Activated naive CD4-positive, alpha-beta T cell treated with anti-CD3 and anti-CD28 coated beads, Interleukin-2, amount 10 ng/mL, durations not matched to agents 7 days and 5 days (primary cell): ENCODE results near the gene NANOS2.
"Not testable (repeated sequence)": the region's sequence is repeated elsewhere in the genome, so short reads cannot be mapped to it uniquely, and the experiment has no call there.

Experiments
- CTCF ChIA-PET: fragments of 350-600 bp; sonication (Branson Sonifier 250); formaldehyde crosslinking; loops from one replicate; lab custom pipeline; 2021; ENCODE audit warnings: antibody characterized with exemption; lab: Charles Lee
- DNase-seq: peaks from one replicate; pipeline ENCODE4 v3.0.0-alpha.2; 2020
- H3K27ac Mint-ChIP-seq: one replicate; pipeline ENCODE4 v1.8.0; 2021; ENCODE audit warnings: mild to moderate bottlenecking, moderate library complexity, mixed read lengths
- H3K27me3 Mint-ChIP-seq: one replicate; pipeline ENCODE4 v1.8.0; 2021; ENCODE audit warnings: mild to moderate bottlenecking, mixed read lengths
- H3K36me3 Mint-ChIP-seq: one replicate; pipeline ENCODE4 v1.8.0; 2021; ENCODE audit warnings: mixed read lengths
- H3K4me1 Mint-ChIP-seq: one replicate; pipeline ENCODE4 v1.8.0; 2021; ENCODE audit warnings: mixed read lengths
- H3K4me3 Mint-ChIP-seq: one replicate; pipeline ENCODE4 v1.8.0; 2021; ENCODE audit warnings: mild to moderate bottlenecking, moderate library complexity, mixed read lengths
- H3K9me3 Mint-ChIP-seq: one replicate; pipeline ENCODE4 v1.8.0; 2021; ENCODE audit warnings: mixed read lengths

Gene NANOS2

DNA sequence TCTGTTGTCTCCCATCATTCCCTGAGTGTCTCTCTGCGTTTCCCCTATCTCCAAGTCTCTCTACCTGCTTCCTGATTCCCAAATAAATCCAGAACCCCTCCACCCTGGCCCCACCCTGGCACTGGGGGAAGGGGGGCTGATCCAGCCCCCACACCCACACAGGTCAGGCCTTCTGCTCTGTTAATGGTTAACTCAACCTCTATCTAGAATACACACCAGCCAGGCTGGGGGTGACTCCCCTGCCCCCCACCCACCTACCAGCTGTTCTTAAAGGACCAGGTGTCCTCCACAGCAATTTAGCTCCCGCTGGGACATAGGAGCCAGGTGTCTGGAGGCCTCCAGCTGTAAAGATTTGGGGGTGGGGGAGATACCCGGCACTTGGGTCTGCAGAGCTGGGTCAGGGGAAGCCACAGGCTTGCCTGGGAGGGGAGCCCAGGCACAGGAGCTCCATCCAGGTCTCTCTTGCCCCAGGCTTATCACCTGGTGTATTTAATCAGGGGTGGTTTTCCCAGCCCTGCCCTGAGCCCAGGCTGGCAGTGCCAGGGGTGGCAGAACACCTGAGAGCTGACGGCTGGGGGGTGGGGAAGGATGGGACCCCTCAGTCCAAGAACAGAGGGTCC lies 32.6 kb downstream of the NANOS2 start:
- no peak overlapping the region for H3K4me3 Mint-ChIP-seq

DNA sequence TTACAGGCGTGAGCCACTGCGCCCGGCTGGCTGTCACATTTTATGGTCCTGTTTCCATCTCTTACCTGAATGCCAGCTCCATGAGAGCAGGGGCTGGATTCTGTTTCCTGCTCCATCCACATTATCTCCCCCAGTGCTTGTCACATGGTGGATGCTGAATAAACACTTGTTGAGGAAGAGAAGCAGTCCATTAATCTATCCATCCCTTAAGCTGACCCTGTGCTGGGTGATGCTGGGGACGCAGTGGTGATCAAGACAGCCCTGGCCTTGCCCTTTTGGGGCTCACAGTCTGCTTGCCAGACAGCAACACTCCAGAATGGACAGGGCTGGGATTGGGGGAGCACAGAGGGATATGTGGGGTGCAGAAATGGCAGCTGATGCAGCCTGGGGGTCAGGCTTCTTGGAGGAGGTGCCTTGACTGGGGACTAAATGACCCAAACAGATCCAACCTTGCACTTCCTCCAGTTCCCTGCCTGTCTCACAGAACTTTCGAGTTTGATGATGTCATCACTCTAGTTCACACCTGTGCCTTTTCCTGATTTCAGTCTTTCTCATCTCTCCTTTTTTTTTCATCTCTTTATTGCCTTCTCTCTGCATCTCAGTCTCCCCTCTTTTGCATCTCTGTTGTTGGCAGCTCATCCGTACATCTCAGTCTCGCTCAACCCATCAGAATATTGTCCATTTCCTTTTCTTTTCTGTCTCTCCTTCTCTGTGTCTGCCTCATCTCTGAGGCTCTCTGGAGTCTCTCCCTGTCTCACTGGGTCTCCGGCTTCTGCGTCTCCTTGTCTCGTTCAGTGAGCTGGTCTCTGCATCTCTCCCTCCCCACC lies 33.3 kb downstream of the NANOS2 start:
- H3K9me3 Mint-ChIP-seq, result no peaks in the 10 kb centered on the region
- H3K4me3 Mint-ChIP-seq, result no peak overlapping the region
- CTCF ChIA-PET, result interaction anchor here (0.7 to 5.3 kb wide), 8 partner anchors 16 to 136 kb away, joined by 3 to 58 read pairs (median 4); partner anchors contain the start of genes FOXA3, MYPOP and SYMPK
- H3K27ac Mint-ChIP-seq, result no peak overlapping the region
- peaks cover 34% of the 10 kb centered on the region for H3K27me3 Mint-ChIP-seq
- DNase-seq, result no peak
- H3K36me3 Mint-ChIP-seq, result peaks cover 4% of the 10 kb centered on the region
- H3K4me1 Mint-ChIP-seq, result peaks cover 43% of the 10 kb centered on the region

More for the DNA sequence above, 32.6 kb downstream of the NANOS2 start:
- CTCF ChIA-PET, result interaction anchor here (0.7 to 5.3 kb wide), 10 partner anchors 11 to 136 kb away, joined by 3 to 58 read pairs (median 4); partner anchors contain the start of genes FOXA3, MYPOP, SIX5 and SYMPK
- no peaks in the 10 kb centered on the region for H3K9me3 Mint-ChIP-seq
- peaks cover 27% of the 10 kb centered on the region for H3K27me3 Mint-ChIP-seq
- DNase-seq, result no peak
- peaks cover 4% of the 10 kb centered on the region for H3K36me3 Mint-ChIP-seq
- no peak overlapping the region for H3K27ac Mint-ChIP-seq
- peaks cover 44% of the 10 kb centered on the region for H3K4me1 Mint-ChIP-seq

DNA sequence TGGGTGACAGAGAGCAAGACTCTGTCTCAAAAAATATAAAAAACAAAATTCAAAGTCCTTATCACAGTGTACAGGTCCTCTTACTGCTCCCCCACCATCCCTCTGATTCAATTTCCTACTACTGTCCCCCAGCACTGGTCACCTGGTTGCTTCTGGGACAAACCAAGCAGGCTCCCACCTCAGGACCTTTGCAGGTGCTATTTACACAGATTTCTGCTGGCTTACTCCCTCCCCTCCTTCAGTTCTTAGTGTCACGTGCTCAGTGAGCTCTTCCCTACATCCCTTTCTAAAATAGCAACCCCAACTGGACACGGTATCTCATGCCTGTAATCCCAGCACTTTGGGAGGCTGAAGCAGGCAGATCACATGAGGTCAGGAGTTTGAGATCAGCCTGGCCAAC lies 34.6 kb downstream of the NANOS2 start:
- H3K9me3 Mint-ChIP-seq, result no peaks in the 10 kb centered on the region
- H3K4me1 Mint-ChIP-seq, result peaks cover 42% of the 10 kb centered on the region
- H3K36me3 Mint-ChIP-seq, result peaks cover 4% of the 10 kb centered on the region
- CTCF ChIA-PET, result interaction anchor here (1.1 to 1.6 kb wide), 2 partner anchors 31 to 63 kb away, joined by 3 to 4 read pairs; no protein-coding TSS in a partner anchor
- DNase-seq, result no peak
- no peak overlapping the region for H3K27ac Mint-ChIP-seq
- no peak overlapping the region for H3K4me3 Mint-ChIP-seq
- peaks cover 48% of the 10 kb centered on the region for H3K27me3 Mint-ChIP-seq

DNA sequence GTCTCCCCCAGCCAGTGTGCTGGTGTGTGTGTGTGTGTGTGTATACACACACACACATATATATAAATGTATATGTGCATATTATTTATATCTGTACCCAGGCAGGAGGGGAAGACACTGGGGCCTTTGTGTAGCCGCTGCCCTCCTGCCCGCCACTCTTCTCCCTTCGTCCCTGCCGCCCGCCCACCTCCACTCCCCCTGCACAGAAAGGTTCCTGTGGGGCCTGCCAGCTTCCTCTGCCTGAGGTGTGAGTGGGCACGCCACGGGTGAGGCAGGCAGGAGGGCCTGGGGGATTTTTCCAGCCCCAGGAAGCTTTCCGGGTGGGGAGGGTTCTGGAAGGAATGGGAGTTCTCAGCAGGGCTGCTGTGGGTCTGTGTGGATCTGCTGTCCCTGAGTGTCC lies 35.5 kb downstream of the NANOS2 start:
- Mint-ChIP-seq H3K27me3 (peaks cover 52% of the 10 kb centered on the region), H3K9me3 (no peaks in the 10 kb centered on the region), H3K36me3 (peaks cover 4% of the 10 kb centered on the region), H3K27ac (no peak overlapping the region), H3K4me1 (peaks cover 39% of the 10 kb centered on the region), H3K4me3 (no peak overlapping the region)
- DNase-seq, result no peak
- CTCF ChIA-PET, result interaction anchor here (1.6 kb wide), 1 partner anchor 62 kb away, joined by 4 read pairs; no protein-coding TSS in a partner anchor

DNA sequence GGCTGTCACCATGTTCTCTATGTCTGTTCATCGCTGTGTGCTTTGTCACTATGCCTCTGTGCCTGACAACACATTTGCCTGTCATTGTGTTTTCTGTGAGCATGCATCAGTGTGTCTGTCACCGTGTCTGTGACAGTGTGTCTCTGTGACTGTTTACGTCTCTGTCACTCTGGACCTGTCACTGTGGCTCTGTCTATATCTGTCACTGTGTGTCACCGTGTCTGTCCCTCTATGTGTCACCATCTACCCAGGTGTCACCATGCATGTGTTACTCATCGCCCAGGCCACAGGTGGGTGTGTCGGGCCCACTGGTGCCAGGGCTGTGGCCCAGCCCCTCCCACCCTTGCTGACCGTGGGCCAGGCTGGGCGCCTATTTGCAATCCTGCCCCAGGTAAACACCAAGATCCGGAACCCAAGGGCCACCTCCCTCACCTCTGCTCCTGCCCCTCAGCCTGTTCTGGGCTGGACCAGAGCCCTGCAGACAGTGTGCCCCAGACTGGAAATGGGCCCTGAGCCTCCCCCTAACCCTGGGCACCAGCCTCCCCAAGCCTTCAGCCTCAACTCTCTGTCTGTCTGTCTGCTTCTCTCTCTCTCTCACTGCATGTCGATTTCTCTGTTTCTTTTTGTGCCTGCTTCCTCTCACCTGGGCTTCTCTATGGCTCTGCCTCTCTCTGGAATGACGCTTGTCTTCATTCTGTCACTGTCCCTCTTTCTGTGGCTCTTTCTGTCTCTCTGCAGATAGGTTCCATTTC lies 36.4 kb downstream of the NANOS2 start:
- CTCF ChIA-PET, result no interaction called here
- H3K27me3 Mint-ChIP-seq, result peaks cover 60% of the 10 kb centered on the region
- no peak overlapping the region for H3K27ac Mint-ChIP-seq
- no peak for DNase-seq
- H3K4me3 Mint-ChIP-seq, result no peak overlapping the region
- peaks cover 31% of the 10 kb centered on the region for H3K4me1 Mint-ChIP-seq
- H3K9me3 Mint-ChIP-seq, result no peaks in the 10 kb centered on the region
- H3K36me3 Mint-ChIP-seq, result peaks cover 1% of the 10 kb centered on the region

DNA sequence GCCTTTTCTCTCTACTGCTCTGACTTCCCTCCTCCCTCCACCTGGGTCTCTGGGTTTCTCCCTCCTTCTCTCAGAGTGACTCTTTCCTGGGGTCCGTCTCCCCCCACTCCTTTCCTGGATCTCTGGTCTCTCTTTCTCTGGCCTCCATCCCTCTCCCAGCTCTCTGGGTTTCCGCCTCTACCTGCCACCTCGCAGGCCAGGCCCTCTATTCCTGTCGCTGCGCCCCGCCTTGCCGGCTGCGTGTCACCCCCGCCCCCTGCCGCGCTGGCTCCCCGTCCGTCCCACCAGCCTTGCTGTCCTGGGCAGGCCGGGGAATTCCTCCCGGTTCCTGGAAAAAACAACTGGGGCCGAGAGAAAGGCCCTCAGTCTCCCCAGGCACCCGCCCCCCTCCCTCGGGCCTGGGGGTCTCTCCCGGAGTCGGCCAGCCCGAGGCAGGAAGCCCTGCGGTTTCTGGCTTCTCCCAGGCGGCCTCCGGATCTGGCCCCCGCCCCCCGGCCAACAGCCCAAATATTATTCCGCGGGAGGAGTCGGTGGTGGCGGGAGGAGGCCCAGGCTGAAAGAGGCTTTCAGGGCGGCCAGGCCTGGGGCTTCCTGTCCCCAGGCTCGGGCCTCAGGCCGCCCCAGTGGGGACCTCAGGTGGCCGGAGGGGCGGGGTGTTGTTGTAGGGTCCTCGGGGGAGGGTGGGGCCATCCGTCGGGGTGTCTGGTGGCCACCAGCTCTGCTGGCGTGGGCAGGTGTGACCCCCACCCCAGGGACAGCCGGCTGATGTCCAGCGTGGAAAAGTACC lies 38.0 kb downstream of the NANOS2 start:
- peak; percentile 46 for DNase-seq
- no peaks in the 10 kb centered on the region for H3K9me3 Mint-ChIP-seq
- peaks cover 23% of the 10 kb centered on the region for H3K4me1 Mint-ChIP-seq
- H3K27me3 Mint-ChIP-seq, result peaks cover 60% of the 10 kb centered on the region
- no peak overlapping the region for H3K27ac Mint-ChIP-seq
- CTCF ChIA-PET, result no interaction called here
- no peak overlapping the region for H3K4me3 Mint-ChIP-seq
- H3K36me3 Mint-ChIP-seq, result no peaks in the 10 kb centered on the region

DNA sequence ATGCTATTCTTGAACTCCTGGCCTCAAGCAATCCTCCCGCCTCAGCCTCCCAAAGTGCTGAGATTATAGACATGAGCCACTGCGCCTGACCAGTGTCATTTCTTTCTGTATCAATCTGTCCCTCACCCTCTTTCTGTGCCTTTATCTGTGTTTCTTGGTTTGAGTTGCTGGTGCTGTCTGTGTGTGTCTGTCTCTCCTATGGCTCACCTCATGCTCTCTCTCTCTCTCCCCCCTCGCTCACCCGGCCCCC lies 38.5 kb downstream of the NANOS2 start:
- H3K36me3 Mint-ChIP-seq, result no peaks in the 10 kb centered on the region
- CTCF ChIA-PET, result no interaction called here
- DNase-seq, result no peak
- no peak overlapping the region for H3K27ac Mint-ChIP-seq
- peaks cover 18% of the 10 kb centered on the region for H3K4me1 Mint-ChIP-seq
- H3K27me3 Mint-ChIP-seq, result peaks cover 55% of the 10 kb centered on the region
- H3K4me3 Mint-ChIP-seq, result no peak overlapping the region
- H3K9me3 Mint-ChIP-seq, result no peaks in the 10 kb centered on the region

DNA sequence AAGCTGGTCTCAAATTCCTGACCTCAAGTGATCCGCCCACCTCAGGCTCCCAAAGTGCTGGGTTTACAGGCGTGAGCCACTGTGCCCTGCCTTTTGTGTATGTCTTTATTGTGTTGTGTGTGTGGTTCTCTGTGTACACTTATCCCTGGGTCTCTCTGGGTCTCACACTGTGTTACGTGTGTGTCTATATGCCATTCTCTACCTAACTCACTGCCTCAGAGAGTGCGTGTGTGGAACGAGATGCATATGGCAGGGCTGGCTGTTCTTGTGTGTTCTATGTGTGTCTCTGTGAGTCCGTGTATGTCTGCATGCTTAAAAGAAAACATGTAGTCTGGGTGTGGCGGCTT lies 40.0 kb downstream of the NANOS2 start:
- H3K27ac Mint-ChIP-seq, result no peak overlapping the region
- H3K4me1 Mint-ChIP-seq, result peaks cover 16% of the 10 kb centered on the region
- CTCF ChIA-PET, result no interaction called here
- no peak for DNase-seq
- peaks cover 55% of the 10 kb centered on the region for H3K27me3 Mint-ChIP-seq
- H3K36me3 Mint-ChIP-seq, result no peaks in the 10 kb centered on the region
- no peak overlapping the region for H3K4me3 Mint-ChIP-seq
- no peaks in the 10 kb centered on the region for H3K9me3 Mint-ChIP-seq

DNA sequence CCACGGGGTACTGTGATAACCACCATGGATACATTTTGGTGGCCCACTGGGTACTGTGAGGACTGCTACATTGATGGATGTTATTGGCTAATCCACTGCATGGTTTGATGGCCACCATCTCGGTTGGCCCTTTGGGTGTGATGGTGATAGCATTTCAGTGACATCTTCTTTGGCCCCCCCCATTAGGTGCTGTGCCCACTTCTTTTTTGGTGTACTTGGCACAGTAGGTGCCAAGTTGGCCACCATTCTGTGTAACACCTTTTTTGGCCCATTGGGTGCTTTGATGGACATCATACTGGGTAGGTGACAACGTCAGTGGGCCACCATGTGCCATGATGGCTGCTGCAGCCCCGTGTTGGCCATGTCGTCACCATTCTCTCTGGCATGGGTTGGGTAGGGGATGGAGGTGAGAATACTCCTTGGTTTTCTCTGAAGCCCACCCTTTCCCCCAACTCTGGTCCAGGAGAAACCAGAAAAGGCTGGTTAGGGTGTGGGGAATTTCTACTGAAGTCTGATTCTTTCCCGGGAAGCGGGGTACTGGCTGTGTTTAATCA lies 41.3 kb downstream of the NANOS2 start:
- H3K9me3 Mint-ChIP-seq, result no peaks in the 10 kb centered on the region
- DNase-seq, result no peak
- no peaks in the 10 kb centered on the region for H3K36me3 Mint-ChIP-seq
- H3K4me3 Mint-ChIP-seq, result no peak overlapping the region
- peaks cover 13% of the 10 kb centered on the region for H3K4me1 Mint-ChIP-seq
- CTCF ChIA-PET, result interaction anchor here (1.5 kb wide), 1 partner anchor 10 kb away, joined by 3 read pairs; the partner anchor contains the start of gene SYMPK
- H3K27me3 Mint-ChIP-seq, result peaks cover 54% of the 10 kb centered on the region
- no peak overlapping the region for H3K27ac Mint-ChIP-seq

DNA sequence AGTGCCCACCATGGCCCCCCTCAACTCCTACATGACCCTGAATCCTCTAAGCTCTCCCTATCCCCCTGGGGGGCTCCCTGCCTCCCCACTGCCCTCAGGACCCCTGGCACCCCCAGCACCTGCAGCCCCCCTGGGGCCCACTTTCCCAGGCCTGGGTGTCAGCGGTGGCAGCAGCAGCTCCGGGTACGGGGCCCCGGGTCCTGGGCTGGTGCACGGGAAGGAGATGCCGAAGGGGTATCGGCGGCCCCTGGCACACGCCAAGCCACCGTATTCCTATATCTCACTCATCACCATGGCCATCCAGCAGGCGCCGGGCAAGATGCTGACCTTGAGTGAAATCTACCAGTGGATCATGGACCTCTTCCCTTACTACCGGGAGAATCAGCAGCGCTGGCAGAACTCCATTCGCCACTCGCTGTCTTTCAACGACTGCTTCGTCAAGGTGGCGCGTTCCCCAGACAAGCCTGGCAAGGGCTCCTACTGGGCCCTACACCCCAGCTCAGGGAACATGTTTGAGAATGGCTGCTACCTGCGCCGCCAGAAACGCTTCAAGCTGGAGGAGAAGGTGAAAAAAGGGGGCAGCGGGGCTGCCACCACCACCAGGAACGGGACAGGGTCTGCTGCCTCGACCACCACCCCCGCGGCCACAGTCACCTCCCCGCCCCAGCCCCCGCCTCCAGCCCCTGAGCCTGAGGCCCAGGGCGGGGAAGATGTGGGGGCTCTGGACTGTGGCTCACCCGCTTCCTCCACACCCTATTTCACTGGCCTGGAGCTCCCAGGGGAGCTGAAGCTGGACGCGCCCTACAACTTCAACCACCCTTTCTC lies 42.3 kb downstream of the NANOS2 start:
- peaks cover 9% of the 10 kb centered on the region for H3K4me1 Mint-ChIP-seq

DNA sequence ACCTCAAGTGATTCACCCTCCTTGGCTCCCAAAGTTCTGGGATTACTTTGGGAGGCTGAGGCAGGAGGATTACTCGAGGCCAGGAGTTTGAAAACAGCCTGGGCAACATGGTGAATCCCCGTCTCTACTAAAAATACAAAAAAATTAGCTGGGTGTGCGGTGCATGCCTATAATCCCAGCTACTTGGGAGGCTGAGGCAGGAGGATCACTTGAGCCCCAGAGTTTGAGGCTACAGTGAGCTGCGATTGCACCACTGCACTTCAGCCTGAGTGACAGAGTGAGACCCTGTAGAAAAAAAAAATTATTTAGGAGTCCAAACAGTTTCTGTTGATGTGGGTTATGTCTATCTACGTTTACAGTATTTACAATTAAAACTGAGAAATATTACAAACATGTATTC lies 43.8 kb downstream of the NANOS2 start:
- H3K4me3 Mint-ChIP-seq, result no peak overlapping the region
- H3K27me3 Mint-ChIP-seq, result peaks cover 59% of the 10 kb centered on the region
- H3K4me1 Mint-ChIP-seq, result no peaks in the 10 kb centered on the region
- no peak for DNase-seq
- H3K36me3 Mint-ChIP-seq, result no peaks in the 10 kb centered on the region
- no peak overlapping the region for H3K27ac Mint-ChIP-seq
- H3K9me3 Mint-ChIP-seq, result no peaks in the 10 kb centered on the region
- CTCF ChIA-PET, result interaction anchor here (1.2 kb wide), 1 partner anchor 12 kb away, joined by 5 read pairs; no protein-coding TSS in a partner anchor

More for the DNA sequence above, 42.3 kb downstream of the NANOS2 start:
- H3K9me3 Mint-ChIP-seq, result no peaks in the 10 kb centered on the region
- no peak overlapping the region for H3K27ac Mint-ChIP-seq
- H3K36me3 Mint-ChIP-seq, result no peaks in the 10 kb centered on the region
- peaks cover 59% of the 10 kb centered on the region for H3K27me3 Mint-ChIP-seq
- H3K4me3 Mint-ChIP-seq, result no peak overlapping the region
- CTCF ChIA-PET, result interaction anchor here (1.5 kb wide), 1 partner anchor 9 kb away, joined by 3 read pairs; the partner anchor contains the start of gene SYMPK
- no peak for DNase-seq

DNA sequence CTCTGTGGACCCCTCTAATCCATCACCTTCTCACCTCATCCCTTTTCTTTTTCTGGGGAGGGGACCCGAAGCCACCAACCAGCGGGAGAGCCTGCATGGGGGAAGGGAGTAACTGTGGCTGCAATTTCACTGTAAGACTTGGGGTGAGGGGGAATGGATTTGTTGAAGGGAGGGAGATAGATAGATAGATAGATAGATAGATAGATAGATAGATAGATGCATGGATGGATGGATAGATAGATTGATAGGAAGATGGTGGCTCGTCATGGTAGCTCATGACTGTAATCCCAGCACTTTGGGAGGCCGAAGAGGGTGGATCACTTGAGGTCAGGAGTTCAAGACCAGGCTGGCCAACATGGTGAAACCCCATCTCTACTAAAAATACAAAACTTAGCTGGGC lies 47.3 kb downstream of the NANOS2 start:
- CTCF ChIA-PET, result interaction anchor here (6.0 kb wide), 1 partner anchor 17 kb away, joined by 58 read pairs; the partner anchor contains the start of gene IRF2BP1
- not testable (repeated sequence) for H3K27ac Mint-ChIP-seq, H3K36me3 Mint-ChIP-seq, H3K9me3 Mint-ChIP-seq, DNase-seq, H3K4me3 Mint-ChIP-seq
- Mint-ChIP-seq H3K27me3 (peaks cover 67% of the 10 kb centered on the region), H3K4me1 (peaks cover 21% of the 10 kb centered on the region)
